Osteocyte (in vitro differentiated cells): ENCODE data around the gene DROSHA. TPM values are rescaled to one million over a fixed set of nuclear protein-coding genes. Genes with fewer than 3 reads are reported as not detected.

ENCODE experiments used
- DNase-seq: peaks from one replicate; pipeline ENCODE4 v3.0.0; 2021; ENCODE audit warnings: mixed read lengths; ENCODE audit not compliant: unreplicated experiment; ENCODE audit errors: extremely low spot score
- H3K27ac Mint-ChIP-seq: one replicate; pipeline ENCODE4 v1.8.0; 2021; ENCODE audit warnings: mild to moderate bottlenecking, mixed read lengths; ENCODE audit not compliant: unreplicated experiment
- H3K27me3 Mint-ChIP-seq: one replicate; pipeline ENCODE4 v1.8.0; 2021; ENCODE audit warnings: mixed read lengths; ENCODE audit not compliant: unreplicated experiment
- H3K36me3 Mint-ChIP-seq: one replicate; pipeline ENCODE4 v1.8.0; 2021; ENCODE audit warnings: mixed read lengths; ENCODE audit not compliant: unreplicated experiment
- H3K4me1 Mint-ChIP-seq: one replicate; pipeline ENCODE4 v1.8.0; 2021; ENCODE audit warnings: mixed read lengths; ENCODE audit not compliant: unreplicated experiment
- H3K4me3 Mint-ChIP-seq: one replicate; pipeline ENCODE4 v1.8.0; 2021; ENCODE audit warnings: mild to moderate bottlenecking, moderate library complexity, mixed read lengths; ENCODE audit not compliant: unreplicated experiment
- H3K9me3 Mint-ChIP-seq: one replicate; pipeline ENCODE4 v1.8.0; 2021; ENCODE audit warnings: mixed read lengths; ENCODE audit not compliant: unreplicated experiment
- CTCF ChIP-seq: fragments of 200-600 bp; sonication (generic); IDR thresholded peaks from 2 replicates; pipeline ENCODE4 v1.5.0; 2021; ENCODE audit warnings: antibody characterized with exemption, mild to moderate bottlenecking, moderate library complexity
- total RNA-seq: library from RNA; stranded (reverse); gene quantifications from 2 replicates; pipeline ENCODE4 v1.2.1, GENCODE V29; 2021

The DROSHA gene
- total RNA-seq, 1 donor from 2014 or later = 70.9 TPM

DNA sequence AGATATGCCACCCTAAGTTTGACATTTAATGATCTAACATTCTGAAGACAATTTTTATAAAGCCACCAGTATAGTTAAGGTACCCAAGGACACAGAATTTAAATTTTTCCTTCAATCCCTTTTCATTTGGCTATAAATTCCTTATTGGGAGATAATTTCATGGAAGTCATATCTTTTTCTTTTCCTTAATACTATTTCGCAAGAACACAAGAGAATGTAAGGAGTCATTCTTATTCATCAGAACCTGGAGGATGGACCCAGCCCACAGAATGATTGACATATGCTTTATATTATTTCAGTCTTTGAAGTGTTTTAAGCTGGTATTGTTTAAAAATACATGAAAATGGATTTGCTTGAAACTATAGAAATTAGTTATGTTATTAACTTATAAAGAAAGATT, 79.6 kb downstream of the DROSHA start:
- H3K27me3 Mint-ChIP-seq = no peaks in the 10 kb centered on the region
- H3K36me3 Mint-ChIP-seq = peaks cover 69% of the 10 kb centered on the region
- H3K4me1 Mint-ChIP-seq = peaks cover 7% of the 10 kb centered on the region

DNA sequence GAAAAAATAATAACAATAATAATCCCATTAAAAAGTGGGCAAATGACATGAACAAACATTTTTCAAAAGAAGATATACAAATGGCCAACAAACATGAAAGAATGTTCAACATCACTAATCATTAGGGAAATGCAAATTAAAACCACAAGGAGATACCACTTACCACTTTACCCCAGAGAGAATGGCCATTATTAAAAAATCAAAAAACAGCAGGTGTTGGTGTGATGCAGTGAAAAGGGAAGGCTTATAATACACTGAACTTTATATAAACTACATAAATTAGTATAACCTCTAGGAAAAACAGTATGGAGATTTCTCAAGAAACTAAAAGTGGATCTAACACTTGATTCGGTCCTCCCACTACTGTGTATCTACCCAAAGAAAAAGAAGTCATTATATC, 81.9 kb downstream of the DROSHA start:
- no peak for TF ChIP-seq CTCF
- no peaks in the 10 kb centered on the region for H3K27me3 Mint-ChIP-seq
- H3K36me3 Mint-ChIP-seq = peaks cover 72% of the 10 kb centered on the region
- no peak for DNase-seq
- peaks cover 17% of the 10 kb centered on the region for H3K9me3 Mint-ChIP-seq
- H3K4me3 Mint-ChIP-seq = no peak overlapping the region
- peaks cover 7% of the 10 kb centered on the region for H3K4me1 Mint-ChIP-seq
- no peak overlapping the region for H3K27ac Mint-ChIP-seq

More for the DNA sequence above, 79.6 kb downstream of the DROSHA start:
- Mint-ChIP-seq H3K4me3 (no peak overlapping the region), H3K9me3 (peaks cover 29% of the 10 kb centered on the region), H3K27ac (no peak overlapping the region)
- TF ChIP-seq CTCF = no peak
- no peak for DNase-seq

DNA sequence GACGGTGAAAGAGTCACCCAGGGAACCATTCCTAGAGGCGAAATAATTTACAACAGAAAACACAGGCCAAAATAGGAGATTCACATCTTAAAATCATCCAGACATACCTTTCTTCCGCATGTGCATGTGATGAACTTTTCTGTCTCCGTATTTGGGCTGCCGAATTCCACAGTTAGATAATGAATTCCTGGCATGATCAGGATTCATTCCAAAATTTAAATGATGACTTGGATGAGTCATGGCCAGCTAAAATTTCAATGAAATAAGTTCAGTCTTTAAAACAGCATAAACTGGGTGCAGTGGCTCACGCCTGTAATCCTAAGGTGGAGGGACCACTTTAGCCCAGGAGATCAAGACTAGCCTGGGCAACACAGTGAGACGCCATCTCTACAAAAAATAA, 82.7 kb downstream of the DROSHA start:
- Mint-ChIP-seq H3K27ac (no peak overlapping the region), H3K9me3 (peaks cover 16% of the 10 kb centered on the region), H3K27me3 (no peaks in the 10 kb centered on the region), H3K4me1 (peaks cover 7% of the 10 kb centered on the region), H3K4me3 (no peak overlapping the region), H3K36me3 (peaks cover 72% of the 10 kb centered on the region)
- DNase-seq = no peak
- no peak for TF ChIP-seq CTCF

DNA sequence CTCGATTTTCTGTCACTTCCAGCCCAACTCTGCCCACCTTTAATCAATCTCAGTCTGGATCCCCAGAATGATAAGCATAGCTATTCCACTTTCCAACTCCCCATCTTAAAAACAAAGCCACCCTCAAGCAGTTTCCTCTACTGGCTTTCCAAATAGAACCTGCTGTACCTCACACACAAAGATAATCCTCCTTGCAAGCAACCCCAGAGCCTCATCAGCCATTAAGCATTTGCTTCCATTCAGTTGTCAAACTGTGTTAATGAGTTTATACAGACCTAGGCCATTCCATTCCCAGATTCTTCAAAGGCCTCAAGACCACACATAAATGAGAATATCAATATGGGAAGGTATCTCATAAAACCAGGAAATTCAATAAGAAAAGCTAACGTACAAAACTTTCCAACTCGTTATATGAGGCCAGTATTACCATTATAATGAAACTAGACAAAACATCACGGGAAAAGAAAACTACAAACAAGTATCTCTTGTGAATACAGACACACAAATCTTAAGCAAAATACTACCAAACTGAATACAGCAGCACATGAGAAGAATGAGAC, 86.8 kb downstream of the DROSHA start:
- Mint-ChIP-seq H3K27me3 (no peaks in the 10 kb centered on the region), H3K36me3 (peaks cover 59% of the 10 kb centered on the region), H3K4me1 (peaks cover 18% of the 10 kb centered on the region), H3K4me3 (no peak overlapping the region), H3K9me3 (peaks cover 10% of the 10 kb centered on the region), H3K27ac (no peak overlapping the region)
- TF ChIP-seq CTCF = no peak
- no peak for DNase-seq

DNA sequence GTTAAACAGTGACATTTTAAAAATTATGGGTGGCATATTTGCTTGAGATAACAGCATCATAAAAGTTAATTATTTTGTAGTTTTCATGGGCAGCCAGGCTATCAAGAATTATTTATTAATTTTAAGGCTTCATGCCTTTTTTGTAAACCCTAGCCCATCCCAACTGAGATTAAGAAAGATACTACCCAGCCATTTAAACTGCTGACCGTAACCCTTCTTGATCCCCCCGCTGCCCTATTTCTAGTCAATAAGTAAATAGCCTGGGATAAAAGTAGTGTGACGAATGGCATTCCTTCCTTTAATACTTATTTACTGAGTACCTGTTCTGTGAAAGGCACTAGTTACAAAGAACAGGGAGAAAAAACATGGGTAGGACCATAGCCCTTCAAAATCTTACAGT, 88.3 kb downstream of the DROSHA start:
- DNase-seq = no peak
- Mint-ChIP-seq H3K27me3 (no peaks in the 10 kb centered on the region), H3K4me3 (no peak overlapping the region), H3K36me3 (peaks cover 46% of the 10 kb centered on the region), H3K27ac (no peak overlapping the region), H3K9me3 (peaks cover 9% of the 10 kb centered on the region), H3K4me1 (peaks cover 11% of the 10 kb centered on the region)
- TF ChIP-seq CTCF = no peak
